ENCODE measurements around the gene NXN. TPM values are rescaled to one million over a fixed set of nuclear protein-coding genes. Genes with fewer than 3 reads are reported as not detected.

The NXN gene
- total and polyA plus RNA-seq, 3 donors from 2014 or later: 22.9 to 26.0 (median 23.0) TPM

DNA sequence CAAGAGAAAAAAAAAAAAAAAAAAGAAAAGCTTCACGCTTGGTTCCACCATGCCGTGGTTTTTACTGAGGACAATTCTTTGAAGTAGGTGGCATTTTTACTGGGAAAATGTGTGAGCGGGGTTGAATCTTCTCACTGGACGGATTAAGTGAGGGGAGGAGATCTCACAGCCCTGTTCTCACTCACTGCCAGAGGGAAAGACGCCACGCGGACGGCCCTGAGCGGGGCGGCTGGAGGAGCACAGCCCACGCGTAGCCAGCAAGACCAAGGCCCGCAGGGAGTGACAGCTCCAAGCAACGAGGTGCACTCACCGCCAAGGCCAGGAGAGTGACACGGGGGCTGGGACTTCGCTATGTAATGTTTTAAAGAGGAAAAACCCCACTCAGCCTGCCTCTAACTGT lies 154.4 kb downstream of the NXN start:
- no peak for TF ChIP-seq POLR2A (IDR thresholded peaks at IDR 0.05)
- TF ChIP-seq, protein P1, sequence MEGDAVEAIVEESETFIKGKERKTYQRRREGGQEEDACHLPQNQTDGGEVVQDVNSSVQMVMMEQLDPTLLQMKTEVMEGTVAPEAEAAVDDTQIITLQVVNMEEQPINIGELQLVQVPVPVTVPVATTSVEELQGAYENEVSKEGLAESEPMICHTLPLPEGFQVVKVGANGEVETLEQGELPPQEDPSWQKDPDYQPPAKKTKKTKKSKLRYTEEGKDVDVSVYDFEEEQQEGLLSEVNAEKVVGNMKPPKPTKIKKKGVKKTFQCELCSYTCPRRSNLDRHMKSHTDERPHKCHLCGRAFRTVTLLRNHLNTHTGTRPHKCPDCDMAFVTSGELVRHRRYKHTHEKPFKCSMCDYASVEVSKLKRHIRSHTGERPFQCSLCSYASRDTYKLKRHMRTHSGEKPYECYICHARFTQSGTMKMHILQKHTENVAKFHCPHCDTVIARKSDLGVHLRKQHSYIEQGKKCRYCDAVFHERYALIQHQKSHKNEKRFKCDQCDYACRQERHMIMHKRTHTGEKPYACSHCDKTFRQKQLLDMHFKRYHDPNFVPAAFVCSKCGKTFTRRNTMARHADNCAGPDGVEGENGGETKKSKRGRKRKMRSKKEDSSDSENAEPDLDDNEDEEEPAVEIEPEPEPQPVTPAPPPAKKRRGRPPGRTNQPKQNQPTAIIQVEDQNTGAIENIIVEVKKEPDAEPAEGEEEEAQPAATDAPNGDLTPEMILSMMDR (IDR thresholded peaks at IDR 0.05): no peak
- Histone ChIP-seq H3K36me3 (ENCODE audit: low read depth, missing control alignments) (no peaks in the 10 kb centered on the region), H3K4me3 (no peak overlapping the region), H3K9me3 (no peaks in the 10 kb centered on the region), H3K4me1 (no peaks in the 10 kb centered on the region), H3K27ac (no peak overlapping the region), H3K27me3 (no peaks in the 10 kb centered on the region)
- WGBS, 2 donors: 68 to 69% methylated on average over 14 to 17 of the region's 17 CpGs
- intact Hi-C loops (cut with DNase I; ENCODE audit: low total_unique reads): no loop called here
- no peak for DNase-seq

DNA sequence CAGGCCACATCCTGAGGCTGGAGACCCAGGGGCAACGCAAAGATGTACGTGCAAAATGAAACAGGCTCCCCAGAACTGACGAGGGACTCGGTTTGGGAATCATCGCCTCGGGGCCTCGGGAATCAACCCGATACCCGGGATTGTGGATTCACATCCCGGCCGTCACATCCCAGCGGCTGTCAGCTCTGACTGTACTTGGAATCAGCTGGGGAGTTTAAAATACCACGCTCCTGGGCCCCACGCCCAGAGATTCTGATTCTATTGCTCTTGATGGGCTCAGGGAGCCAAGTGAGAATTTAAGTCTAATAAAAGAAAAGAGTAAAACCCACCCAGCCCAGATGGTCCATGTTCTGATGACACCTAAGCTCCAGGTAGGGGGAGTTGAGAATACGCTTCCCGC lies 155.2 kb downstream of the NXN start:
- H3K27ac ChIP-seq: no peak overlapping the region
- no peak for TF ChIP-seq POLR2A (IDR thresholded peaks at IDR 0.05)
- TF ChIP-seq, protein P1 (IDR thresholded peaks at IDR 0.05): no peak
- no peaks in the 10 kb centered on the region for H3K36me3 ChIP-seq (ENCODE audit: low read depth, missing control alignments)

DNA sequence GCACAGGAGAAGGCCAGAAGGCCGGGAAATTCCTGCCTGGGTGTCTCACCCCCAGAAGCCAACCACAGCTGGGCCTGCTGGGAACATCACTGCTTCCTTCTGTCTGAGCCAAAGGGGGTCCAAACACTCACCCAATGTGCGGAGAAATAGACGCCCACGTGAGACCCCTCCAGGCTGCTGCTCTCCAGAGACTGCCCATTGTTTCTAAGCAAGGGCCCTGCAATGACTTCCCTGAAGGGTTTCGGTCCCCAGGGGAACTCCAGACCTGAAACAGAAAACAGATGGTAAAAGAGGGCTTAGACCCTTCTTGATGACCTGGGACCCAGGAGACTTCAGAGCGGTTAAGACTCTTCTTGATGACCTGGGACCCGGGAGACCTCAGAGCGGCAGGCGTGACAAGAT lies 156.1 kb downstream of the NXN start:
- H3K36me3 ChIP-seq (ENCODE audit: low read depth, missing control alignments): no peaks in the 10 kb centered on the region
- H3K27me3 ChIP-seq: no peaks in the 10 kb centered on the region
- intact Hi-C loops (cut with DNase I; ENCODE audit: low total_unique reads): no loop called here
- no peak overlapping the region for H3K4me3 ChIP-seq
- no peak for TF ChIP-seq POLR2A (IDR thresholded peaks at IDR 0.05)
- TF ChIP-seq, protein P1 (IDR thresholded peaks at IDR 0.05): no peak
- WGBS, 2 donors: 88 to 94% methylated on average over 9 of the region's 9 CpGs
- H3K4me1 ChIP-seq: no peaks in the 10 kb centered on the region
- no peak for DNase-seq
- no peak overlapping the region for H3K27ac ChIP-seq
- H3K9me3 ChIP-seq: no peaks in the 10 kb centered on the region

More for the DNA sequence above, 155.2 kb downstream of the NXN start:
- intact Hi-C loops (cut with DNase I; ENCODE audit: low total_unique reads): no loop called here
- DNase-seq: no peak
- no peaks in the 10 kb centered on the region for H3K9me3 ChIP-seq
- 91 to 92% methylated on average over 16 of the region's 16 CpGs for WGBS, 2 donors
- H3K27me3 ChIP-seq: no peaks in the 10 kb centered on the region
- H3K4me1 ChIP-seq: no peaks in the 10 kb centered on the region
- no peak overlapping the region for H3K4me3 ChIP-seq

DNA sequence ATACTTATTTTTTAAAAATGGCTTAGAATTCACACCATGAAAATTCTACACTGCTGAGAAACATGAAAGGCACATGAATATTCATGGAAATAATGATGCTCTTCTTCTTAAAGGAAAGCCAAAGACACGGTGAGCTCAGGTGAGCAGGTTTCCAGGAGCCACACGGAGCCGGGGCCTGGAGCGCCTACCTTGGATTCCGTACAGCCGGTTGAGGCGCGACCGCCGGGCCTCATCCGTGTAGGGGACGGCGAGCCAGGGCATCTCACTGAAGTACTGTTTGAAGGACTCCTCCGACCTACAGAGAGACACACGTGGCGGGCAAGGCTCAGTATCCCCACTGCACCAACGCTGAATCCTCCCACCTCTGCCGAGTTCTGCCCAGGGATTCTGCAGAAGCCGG lies 160.3 kb downstream of the NXN start:
- Histone ChIP-seq H3K9me3 (no peaks in the 10 kb centered on the region), H3K36me3 (ENCODE audit: low read depth, missing control alignments) (no peaks in the 10 kb centered on the region), H3K4me1 (no peaks in the 10 kb centered on the region), H3K27me3 (no peaks in the 10 kb centered on the region), H3K27ac (no peak overlapping the region), H3K4me3 (no peak overlapping the region)
- 94 to 95% methylated on average over 14 to 19 of the region's 19 CpGs for WGBS, 2 donors
- TF ChIP-seq, protein P1 (IDR thresholded peaks at IDR 0.05): no peak
- TF ChIP-seq POLR2A (IDR thresholded peaks at IDR 0.05): no peak
- DNase-seq: no peak
- intact Hi-C loops (cut with DNase I; ENCODE audit: low total_unique reads): no loop called here

DNA sequence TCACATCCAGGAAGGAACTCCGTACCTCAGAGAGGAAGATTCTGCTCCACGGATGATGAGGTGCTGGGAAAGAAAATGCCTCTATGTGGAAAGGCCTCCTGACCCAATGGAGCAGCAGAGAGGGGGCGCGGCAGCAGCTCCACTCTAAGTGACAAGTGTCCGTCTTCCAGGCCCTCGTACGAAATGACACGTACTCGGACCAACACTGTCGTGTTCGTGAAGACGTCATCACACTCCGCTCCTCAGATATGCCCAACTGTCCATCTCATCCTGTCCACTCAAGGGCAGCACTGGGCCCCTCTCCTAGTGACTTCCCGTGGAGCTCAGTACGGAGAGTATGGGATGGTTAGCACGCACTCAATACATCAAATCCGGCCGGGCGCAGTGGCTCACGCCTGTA lies 165.2 kb downstream of the NXN start:
- no peaks in the 10 kb centered on the region for H3K9me3 ChIP-seq
- H3K4me1 ChIP-seq: no peaks in the 10 kb centered on the region
- no peak for DNase-seq
- intact Hi-C loops (cut with DNase I; ENCODE audit: low total_unique reads): no loop called here
- no peak for TF ChIP-seq POLR2A (IDR thresholded peaks at IDR 0.05)
- TF ChIP-seq, protein P1 (IDR thresholded peaks at IDR 0.05): no peak
- WGBS, 2 donors: 92 to 97% methylated on average over 20 of the region's 20 CpGs
- no peak overlapping the region for H3K27ac ChIP-seq
- no peaks in the 10 kb centered on the region for H3K27me3 ChIP-seq
- no peak overlapping the region for H3K4me3 ChIP-seq
- no peaks in the 10 kb centered on the region for H3K36me3 ChIP-seq (ENCODE audit: low read depth, missing control alignments)
